DMS53 treated with DMSO at 0.1 percent for 48 hours (cell line): ENCODE measurements around the gene MPC2.

Source experiments
- DNase-seq: peaks from one replicate; lab custom pipeline; 2025; ENCODE audit not compliant: unreplicated experiment; lab: John Stamatoyannopoulos, UW

The MPC2 gene

DNA sequence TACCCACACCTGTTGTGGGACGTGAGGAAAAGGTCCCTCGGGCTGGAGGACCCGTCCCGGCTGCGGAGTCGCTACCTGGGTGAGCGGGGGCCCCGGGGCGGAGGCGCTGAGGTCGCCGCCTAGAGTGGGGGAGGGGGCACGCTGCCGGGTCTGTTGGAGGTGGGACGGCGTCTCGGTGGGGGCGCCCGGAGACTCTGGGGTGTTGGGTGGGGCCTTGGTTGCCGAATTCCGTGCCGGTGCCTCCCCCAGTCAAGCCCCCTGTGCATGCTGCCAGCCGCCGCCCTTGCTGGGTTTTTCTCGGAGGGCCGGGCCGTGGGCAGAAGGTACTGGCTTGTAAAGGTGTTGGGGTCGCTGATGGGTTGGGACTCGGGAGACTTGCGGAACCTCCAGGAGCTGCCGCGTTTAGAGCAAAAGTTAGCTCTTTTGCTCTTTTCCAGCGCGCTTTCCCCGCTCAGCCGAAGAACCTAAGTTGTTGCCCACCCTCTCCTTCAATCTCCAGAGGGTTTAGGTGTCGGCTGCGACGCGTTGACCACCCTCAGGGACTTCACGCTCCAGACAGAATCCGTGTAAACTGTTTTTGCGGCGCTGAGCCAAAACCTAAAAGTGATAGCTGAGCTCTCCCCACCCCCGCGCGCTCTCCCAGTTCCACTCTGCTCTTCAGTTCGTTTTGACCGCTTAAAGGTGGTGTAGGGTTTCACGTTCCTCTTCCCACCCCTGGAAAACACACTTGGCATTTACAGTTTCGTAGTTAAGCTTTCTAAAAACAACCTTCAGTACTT lies at the start of gene MPC2:
TSS of gene MPC2 (minus strand) at position 143 of the 779 bp plus-strand sequence. CDS start 1,231 bp downstream, outside the sequence.
- peak; percentile 48 for DNase-seq

DNA sequence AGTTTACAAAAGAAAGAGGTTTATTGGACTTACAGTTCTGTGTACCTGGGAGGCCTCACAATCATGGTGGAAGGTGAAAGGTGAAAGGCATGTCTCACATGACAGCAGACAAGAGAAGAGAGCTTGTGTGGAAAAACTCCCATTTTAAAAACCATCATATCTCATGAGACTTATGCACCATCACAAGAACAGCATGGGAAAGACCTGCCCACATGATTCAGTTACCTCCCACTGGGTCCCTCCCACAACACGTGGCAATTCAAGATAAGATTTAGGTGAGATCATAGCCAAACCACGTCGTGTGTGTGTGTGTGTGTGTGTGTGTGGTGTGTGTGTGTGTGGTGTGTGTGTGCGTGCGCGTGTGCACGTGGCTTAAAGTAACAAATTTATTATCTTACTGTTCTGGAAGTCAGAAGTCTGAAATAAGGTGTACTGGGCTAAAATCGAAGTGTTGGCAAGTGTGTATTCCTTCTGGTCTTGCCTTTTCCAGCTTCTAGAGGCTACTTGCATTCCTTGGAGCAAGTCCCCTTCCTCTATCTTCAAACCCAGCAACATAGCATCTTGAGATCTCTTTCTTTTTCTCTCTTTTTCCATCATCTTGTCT lies 48.1 kb upstream of the MPC2 start:
- no peak for DNase-seq

DNA sequence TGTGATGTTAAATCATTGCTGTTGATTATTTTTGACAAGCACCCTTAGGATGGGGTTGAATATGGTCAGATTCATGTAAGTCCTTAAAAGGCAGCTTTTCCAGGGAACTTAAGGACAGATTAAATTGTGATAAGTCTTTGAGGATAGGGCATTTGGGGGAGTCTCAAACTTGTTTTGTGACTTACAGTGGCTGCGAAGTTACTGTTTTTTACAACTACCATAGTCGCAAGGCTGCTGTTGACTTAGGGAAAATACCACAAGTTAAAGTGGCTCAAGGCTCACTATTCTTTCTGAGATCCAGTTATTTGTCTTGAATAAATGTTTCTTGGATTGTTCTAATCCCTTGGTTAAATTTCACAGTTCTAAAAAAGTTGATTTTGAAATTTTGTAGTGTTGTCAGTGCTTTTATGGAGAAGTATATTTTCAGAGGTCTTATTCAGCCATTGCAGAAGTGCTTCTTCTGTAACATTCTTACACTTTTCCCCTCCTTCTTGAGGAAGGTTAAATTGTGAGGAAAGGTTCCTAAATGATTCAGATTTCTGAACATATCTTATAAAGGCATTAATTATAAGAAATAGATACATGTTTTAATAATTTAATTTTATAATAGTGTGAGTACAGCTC lies 47.0 kb upstream of the MPC2 start:
- no peak for DNase-seq

DNA sequence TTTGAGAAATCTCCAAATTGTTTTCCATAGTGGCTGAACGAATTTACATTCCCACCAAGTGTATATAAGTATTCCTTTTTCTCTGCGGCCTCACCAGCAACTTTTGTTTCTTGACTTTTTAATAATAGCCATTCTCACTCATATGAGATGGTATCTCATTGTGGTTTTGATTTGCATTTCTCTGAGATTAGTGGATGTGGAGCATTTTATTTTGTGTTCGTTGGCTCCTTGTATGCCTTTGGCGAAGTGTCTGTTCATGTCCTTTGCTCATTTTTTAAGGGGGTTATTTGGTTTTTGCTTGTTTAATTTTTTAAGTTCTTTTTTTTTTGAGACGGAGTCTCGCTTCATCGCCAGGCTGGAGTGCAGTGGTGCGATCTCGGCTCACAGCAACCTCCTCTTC lies 45.1 kb upstream of the MPC2 start:
- no peak for DNase-seq

DNA sequence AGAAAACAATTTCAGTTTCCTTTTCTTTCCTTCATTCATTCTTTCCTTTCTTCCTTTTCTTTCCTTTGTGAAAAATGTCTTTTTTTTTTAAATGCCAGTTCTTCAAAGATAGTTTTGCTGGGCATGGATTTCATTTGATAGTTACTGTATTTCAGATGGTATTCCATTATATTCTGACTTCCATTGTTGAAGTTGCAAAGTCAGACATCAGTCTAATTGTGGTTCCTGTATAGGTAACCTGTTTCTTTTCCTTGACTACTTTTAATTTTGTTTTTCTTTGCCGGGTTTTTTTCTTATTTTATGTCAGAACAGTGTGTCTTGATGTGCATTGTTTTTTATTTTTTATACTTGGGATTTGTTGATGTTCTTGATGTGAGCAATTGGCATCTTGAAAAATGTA lies 40.4 kb upstream of the MPC2 start:
- DNase-seq = no peak

DNA sequence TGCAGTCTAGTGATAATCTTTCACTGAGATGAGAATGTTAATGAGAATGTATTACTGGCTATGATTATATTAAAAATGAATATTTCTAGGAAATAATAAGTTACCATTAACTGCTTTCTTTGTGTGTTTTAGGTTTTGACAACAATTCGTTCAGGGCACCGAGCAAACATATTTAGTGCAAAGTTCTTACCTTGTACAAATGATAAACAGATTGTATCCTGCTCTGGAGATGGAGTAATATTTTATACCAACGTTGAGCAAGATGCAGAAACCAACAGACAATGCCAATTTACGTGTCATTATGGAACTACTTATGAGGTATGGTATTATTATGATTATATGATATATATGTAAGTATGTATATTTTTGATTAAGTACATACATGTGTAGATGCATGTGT lies 37.8 kb upstream of the MPC2 start:
- DNase-seq = no peak

DNA sequence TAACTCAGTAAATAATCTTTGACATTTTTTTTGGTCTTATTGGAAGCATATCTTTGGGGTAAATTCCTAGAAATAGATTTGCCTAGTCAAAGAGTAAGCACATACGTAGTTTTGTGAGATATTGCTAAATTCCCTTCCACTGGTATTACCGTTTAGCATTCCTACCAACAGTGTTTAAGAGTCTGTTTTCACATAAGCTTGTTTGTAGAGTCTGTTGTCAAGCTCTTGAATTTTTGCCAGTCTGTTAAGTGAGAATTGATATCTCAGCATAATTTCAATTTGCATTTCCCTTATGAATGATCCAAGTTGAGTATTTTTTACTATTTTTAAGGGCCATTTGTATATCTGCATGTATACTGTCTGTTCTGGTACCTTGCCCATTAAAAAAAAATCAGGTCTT lies 37.0 kb upstream of the MPC2 start:
- no peak for DNase-seq

DNA sequence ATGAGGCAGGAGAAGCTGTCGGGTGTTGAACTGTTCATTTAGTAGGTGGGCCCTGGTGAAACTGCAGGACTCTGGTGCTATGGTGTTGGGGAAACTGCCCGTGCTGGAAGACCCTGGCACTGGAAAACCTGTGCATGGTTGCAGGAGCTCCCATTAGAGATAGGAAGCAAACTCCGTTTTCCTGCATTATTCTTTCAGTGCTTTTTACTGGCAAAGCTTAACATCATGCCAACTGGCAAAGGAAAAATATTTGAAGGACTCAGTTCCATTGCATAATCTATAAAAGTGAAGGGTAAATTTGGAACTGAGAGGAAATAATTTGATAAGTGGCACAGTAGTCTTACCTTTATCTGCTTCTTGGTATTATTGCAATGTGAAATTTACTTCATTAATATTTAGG lies 31.7 kb upstream of the MPC2 start:
- DNase-seq = no peak

DNA sequence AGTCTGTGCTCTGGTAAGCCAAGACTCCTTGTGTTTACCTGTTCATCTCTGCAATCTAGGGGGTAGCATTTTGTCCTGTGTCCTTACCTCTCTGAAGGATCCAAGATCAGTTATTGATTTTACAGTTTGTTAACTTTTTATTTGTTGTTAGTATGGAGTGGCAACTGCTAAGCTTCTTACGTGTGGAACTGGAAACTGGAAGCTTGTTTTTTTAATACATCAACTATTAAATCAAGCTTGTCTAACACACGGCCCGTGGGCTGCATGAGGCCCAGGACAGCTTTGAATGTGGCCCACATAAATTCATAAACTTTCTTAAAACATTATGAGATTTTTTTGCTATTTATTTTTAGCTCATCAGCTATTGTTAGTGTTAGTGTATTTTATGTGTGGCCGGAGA lies 29.2 kb upstream of the MPC2 start:
- DNase-seq = no peak

DNA sequence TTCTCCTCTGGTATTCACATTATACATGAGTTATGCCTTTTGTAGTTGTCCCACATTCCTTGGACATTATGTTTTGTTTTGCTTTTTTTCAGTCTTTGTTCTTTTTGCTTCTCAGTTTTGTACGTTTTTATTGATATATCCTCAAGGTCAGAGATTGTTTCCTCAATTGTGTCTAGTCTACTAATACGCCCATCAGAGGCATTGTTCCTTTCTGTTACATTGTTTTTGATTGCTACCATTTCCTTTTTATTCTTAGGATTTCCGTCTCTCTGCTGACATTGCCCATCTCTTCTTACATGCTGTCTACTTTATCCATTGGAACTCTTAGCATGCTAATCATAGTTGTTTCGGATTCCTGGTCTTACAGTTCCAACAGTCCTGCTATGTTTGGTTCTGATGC lies 27.8 kb upstream of the MPC2 start:
- DNase-seq = no peak

DNA sequence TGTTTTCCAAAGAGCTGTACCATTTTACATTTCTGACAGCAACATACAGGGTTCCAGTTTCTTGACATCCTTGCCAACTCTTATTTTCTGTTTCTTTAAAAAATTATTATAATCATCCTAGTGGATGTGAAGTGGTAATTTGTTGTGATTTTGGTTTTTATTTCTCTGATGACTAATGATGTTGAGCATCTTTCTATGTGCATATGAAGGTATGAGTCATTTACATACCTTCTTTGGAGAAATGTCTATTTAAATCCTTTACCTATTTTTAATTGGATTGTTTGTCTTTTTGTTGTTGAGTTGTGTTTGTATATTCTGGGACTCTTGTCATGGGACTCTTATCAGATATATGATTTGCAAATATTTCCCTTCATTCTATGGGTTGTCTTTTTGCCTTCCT lies 20.8 kb upstream of the MPC2 start:
- no peak for DNase-seq

DNA sequence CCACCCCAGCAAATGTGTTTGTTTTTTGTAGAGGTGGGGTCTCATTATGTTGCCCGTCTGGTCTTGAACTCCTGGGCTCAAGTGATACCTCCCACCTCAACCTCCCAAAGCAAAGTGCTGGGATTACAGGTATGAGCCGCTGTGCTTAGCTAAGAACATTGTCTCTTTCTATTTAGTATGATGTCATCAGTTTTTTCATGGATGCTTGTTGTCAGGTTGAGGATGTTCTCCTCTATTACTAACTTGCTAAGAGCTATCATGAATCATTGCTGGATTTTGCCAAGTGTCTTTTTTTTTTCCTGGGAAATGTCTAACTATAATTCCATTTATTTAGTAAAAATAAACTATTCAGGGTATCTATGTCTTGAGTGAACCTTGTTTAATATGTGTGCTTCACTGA lies 19.0 kb upstream of the MPC2 start:
- DNase-seq = peak; percentile 0

DNA sequence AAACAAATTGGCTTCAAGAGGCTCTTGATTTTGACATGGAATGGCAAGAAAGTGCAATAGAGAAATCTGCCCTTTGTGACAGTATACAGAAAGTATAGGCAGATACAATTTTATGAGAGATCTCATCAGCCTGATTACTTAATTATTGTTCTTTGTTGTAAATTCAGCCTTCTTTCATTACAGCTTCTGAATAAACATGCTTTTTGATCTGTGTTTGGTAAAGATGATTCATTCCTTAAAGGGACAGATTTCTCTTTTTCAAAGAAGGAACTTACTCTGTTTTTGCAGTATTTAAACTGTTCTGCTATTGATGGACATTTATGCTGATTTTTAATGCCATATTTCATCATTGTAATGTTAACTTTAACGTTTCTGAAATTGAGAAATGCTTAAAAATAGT lies 13.7 kb upstream of the MPC2 start:
- no peak for DNase-seq

DNA sequence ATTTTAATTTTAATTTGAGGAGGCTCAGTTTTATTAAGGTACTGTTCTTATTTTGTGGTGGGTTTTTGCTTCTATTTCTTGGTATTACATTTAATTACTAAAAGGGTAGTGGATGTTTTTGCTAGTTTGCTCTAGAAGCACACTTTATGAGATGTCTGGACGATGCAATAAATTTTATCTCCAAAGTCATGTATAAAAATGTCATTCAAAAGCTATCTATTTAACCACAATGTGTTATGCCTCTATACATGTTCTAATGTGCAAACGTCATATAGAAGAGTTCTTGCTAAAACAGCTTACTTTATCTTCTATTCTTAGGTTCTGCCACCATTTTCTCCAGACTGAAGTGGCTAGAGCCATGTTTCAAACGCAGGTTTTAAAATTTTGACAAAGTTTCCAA lies 12.9 kb upstream of the MPC2 start:
- no peak for DNase-seq

DNA sequence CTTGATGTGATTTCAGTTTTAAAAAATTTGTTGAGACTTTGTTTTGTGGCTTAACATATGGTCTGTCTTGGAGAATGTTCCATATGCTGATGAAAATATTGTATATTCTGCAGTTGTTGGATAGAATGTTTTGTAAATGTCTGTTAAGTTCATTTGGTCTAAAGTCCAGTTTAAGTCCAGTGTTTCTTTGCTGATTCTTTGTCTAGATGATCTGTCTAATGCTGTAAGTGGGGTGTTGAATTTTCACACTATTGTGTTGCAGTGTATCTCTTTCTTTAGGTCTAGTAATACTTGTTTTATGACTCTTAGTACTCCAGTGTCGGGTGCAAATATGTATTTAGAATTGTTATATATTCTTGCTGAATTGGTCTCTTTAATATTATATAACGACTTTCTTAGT lies 10.9 kb upstream of the MPC2 start:
- no peak for DNase-seq

DNA sequence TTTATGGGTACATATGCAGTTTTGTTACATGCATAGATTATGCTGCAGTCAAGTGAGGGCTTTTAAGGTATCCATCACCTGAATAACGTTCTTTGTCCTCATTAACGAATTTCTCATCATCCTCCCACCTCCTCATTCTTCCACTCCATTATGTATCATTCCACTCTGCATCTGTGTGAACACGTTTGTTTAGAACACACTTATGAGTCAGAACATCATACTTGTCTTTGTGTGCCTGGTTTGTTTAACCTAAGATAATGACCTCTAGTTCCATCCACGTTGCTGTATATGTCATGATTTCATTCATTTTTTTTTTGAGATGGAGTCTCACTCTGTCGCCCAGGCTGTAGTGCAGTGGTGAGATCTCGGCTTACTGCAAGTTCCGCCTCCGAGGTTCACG lies 6.7 kb upstream of the MPC2 start:
- peak; percentile 46 for DNase-seq

DNA sequence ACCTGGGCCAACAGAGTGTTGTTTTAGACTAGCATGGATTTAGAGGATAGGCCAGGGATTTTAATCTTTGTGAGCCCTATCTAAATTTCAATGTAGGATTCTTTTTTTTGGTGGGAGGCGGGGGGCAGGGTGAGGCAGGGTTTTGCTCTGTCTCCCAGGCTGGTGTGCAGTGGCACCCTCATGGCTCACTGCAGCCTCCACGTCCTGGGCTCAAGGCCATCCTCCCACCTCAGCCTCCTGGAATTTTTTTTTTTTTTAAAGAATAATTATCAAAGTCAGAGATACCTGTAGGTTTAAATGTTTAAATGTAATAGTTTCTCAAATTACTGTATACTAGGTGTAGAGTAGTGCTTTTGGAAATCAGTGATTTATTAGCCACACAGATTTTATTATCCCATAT lies 3.4 kb upstream of the MPC2 start:
- no peak for DNase-seq

DNA sequence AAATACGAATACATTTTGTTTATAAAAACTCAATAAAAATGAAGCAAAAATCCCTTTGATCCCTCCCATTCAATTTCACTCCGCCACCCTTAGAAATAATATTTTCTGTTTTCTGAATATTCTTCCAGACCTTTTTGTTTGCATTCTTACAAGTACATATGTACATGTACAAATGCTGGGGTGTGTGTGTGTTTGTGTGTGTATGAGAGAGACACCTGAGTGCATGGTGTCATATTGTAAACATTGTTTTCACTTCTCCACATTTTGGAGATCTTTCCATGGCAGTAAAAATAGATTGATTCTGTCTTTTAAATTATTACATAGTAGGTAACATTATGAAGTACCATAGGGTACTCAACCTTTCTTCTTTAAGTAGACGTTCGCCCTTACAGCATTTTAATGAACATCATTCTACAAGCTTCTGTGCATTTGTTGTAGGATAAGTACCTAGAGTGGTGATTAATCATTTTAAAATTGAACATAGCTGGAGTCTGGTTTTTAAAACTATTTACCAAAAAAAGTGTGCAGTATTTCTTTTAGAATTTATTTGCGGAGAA lies 1.3 kb upstream of the MPC2 start:
- DNase-seq = peak; percentile 31

DNA sequence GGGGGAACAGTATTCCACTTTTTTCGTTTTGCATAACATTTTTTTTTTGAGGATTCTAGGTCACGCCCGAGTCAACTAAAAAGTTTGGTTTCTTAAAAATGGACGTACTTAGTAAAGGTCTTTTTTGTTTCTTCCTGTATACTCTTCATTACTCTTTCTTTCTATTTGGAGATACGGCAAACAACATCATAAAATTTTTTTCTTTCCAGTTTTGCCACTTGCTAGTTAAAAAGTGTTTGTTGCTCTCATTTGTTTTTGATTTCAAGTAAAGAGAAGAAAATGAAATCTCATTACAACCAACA lies 788 bp upstream of the MPC2 start:
- no peak for DNase-seq

DNA sequence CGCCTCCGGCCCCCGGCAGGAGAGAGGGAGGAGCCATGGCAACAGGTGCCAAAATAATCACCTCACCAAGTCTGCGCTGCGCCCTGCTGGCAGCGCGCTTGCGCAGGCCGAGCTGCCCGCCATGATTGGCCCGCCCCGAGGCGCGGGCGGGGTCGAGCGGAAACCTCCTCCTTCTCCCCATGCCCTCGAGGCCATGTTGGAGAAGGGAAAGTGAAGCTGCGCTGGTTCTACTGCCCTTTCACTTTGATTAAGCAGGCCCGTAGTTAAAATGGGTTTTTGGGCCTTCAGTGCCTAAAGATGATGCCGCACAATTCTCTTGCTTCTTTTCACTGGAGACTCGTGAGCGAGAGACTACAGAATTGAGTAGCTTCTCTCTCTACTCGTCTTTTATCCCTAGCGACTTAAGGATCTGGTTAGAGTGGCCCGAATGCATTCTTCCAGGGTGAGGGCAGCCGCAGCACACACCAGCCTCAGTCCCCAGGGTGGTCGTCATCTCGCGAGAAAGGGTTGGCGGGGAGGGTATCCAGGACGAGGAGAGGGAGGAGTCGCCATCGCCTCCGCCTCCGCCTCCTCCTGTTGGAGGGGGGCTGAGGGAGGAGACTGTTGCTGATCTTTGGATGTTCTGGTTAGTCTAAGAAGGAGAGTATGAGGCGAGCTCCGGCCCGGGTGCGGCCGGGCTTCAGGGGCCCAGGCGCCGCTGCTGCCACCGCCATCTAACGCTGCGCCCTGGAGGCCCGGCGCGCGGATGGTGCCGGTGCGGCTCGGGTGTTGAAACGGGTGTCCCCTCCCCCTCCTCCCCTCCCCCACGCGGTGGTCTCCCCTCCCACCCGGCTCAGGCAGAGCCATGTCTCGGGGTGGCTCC lies 573 bp downstream of the MPC2 start, which contains the start of gene DCAF6:
TSS of gene DCAF6 (plus strand) at position 616 of the 862 bp plus-strand sequence. CDS start at position 845, 229 bp downstream.
- peak; percentile 98 for DNase-seq
